Cardiac septum (tissue), 1 donor: ENCODE data around the gene SLC34A1. TPM values are rescaled to one million over a fixed set of nuclear protein-coding genes. Genes with fewer than 3 reads are reported as not detected.
A peak's percentile ranks its signal among the peaks of the same experiment; 100 is the strongest.

Source experiments
- DNase-seq: peaks from one replicate; pipeline ENCODE4 v3.0.0-alpha.2; 2020; ENCODE audit warnings: low spot score
- intact Hi-C: fragments of 100-400 bp; cut with DNase I; formaldehyde crosslinking; loops from one replicate; pipeline ENCODE4 v1.14.0; 2022
- total RNA-seq: library from RNA; stranded (reverse); fragmentation: NEBNext Ultra II Directional; extraction: Animal tissue kit (Norgen Biotek cat#: 25700); gene quantifications from one replicate; pipeline ENCODE4 v1.2.1, GENCODE V29; 2021
- donor health status: DM: no; HTN: no; CAD: no.

Gene SLC34A1
- total RNA-seq, 1 donor from 2014 or later = not detected

DNA sequence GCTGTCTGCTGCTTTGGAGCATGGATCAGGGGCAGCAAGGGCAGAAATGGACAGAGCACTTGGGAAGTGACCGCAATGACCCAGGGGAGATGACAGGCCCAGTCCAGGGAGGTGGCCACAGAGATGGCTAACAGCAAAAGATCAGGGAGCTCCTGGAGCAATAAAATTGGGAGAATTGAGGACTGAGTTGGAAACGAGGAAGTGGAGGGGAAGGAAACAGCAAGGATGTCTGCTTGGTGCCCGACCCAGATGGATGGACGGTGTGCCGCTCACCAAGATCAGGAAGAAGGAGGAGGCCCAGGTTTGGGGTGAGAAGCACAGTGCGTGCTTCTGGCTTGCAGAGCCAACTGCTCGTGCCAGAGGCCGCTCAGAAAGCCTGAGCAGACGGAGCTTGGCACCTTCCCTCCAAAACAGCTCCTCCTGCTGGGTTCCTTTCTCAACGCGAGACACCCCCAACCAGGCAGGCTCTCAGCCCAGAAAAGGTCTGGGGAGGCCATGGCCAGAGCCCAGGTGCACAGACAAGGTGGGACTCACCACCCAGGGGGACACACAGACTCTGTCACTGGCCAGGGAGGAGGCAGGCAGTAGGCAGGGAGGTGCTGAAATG lies 1.7 kb upstream of the SLC34A1 start:
- intact Hi-C loops = no loop called here
- peak; percentile 75 for DNase-seq

DNA sequence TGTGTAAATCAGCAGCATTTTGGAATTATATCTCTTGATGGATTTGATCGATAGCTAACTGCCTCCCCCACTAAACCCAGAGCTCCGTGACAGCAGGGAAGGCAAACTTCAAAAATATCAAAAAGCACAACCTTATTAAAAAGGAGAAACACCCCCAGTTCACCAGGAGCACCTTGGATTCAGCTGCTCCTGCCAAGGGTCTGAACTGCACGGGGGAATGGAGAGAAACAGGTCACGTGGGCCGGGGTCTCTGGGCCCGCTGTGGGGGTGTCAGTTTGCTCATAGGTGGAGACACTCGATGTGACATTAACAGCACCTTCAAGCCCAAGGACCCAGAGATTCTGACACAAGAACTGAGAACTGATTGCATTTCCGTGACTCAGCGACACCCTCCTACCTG lies 1.1 kb upstream of the SLC34A1 start:
- peak; percentile 46 for DNase-seq
- intact Hi-C loops = no loop called here

- intact Hi-C loops = no loop called here
- DNase-seq = no peak
These were observed 1.5 kb downstream of the SLC34A1 start for GRCh38 chr5:177385720-177386119.

DNA sequence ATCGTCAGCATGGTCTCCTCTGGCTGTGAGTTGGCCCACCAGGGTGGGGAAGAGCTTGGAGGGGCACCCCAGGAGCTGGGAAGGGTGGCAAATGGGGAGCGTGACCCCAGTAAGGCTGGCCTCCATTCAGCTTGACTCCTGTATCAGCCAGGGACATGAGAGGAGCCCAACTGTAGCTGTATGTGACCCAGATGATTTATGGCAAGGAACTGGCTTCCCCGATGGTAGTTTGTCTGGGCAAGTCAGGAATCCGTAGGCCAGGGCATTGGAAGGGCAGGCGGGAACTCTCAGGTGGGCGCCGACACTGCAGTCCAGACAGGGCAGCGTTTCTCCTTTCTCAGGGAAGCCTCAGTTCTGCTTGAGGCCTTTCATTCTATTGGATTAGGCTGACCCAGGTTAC lies 2.3 kb downstream of the SLC34A1 start:
- intact Hi-C loops = no loop called here
- no peak for DNase-seq

- intact Hi-C loops = no loop called here
- DNase-seq = no peak
These were observed 3.2 kb downstream of the SLC34A1 start for GRCh38 chr5:177387405-177387804.

GRCh38 chr5:177388521-177389052 lies 4.4 kb downstream of the SLC34A1 start:
- intact Hi-C loops = no loop called here
- DNase-seq = no peak

GRCh38 chr5:177389241-177390169 lies 5.3 kb downstream of the SLC34A1 start:
- intact Hi-C loops = loop anchor here (1.0 to 5.0 kb wide), 3 partner anchors 65 to 111 kb away; no protein-coding TSS in a partner anchor
- no peak for DNase-seq

DNA sequence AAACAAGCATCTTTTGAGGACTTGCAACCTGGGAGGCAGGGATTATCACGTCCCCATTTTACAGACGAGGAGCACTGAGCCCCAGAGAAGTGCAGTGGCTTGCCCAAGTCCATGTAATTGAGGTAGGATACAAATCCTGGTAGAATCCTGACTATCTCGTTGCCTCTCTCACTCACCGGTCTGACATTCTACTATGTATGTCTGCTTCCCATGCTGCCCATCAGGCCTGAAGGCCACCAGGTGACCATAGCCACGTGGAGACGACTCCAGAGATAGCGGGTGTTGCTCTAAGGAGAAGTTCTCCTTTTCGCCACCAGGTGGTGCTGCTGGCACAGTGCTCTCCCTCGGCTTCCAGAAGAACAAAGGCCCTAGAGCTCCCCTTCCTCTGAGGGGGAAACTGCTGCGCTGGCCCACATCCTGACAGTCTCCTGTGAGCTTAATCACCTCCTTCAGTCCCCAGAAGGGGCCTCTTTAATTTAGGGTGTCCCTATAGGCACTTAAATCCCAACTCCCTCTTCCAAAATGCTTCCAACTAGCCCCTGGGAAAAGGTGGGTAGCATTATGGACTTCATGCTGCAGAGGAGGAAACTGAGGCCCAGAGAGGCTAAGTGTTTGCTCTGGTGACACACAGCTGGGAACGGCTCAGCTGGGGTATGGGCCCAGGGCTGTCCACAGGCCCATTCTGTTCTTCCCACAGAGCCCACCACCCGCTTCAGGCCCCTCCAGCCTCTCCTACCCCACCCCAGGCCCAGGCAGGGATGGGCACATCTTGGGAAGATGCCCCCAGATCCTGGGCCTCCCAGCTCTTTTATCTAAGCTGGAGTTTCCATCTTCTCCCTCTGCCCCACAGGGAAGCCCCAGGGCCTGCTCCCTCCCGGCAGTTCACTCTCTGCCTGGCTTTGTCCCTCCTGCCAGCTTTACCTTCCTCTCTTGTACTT lies 6.4 kb downstream of the SLC34A1 start:
- intact Hi-C loops = loop anchor here (1.0 to 5.0 kb wide), 3 partner anchors 64 to 110 kb away; no protein-coding TSS in a partner anchor
- DNase-seq = peak; percentile 90

DNA sequence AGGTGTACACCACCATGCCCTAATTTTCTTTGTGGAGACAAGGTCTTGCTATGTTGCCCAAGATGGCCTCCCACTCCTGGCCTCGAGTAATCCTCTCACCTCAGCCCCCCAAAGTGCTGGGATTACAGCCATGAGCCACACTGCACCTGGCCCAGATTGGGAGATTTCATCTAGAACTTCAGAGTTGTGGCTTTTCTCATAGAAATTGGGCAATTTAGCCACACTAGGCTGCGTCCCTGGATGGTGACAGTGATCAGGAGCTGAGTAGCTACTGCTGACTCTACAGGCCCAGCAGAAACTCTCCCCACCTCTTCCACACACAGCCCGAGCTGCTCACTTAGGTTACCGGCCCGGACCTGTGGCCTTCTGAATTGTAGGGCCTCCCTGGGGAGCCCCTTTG lies 8.5 kb downstream of the SLC34A1 start:
- no peak for DNase-seq
- intact Hi-C loops = loop anchor here (5.0 kb wide), 1 partner anchor 75 kb away; no protein-coding TSS in a partner anchor

DNA sequence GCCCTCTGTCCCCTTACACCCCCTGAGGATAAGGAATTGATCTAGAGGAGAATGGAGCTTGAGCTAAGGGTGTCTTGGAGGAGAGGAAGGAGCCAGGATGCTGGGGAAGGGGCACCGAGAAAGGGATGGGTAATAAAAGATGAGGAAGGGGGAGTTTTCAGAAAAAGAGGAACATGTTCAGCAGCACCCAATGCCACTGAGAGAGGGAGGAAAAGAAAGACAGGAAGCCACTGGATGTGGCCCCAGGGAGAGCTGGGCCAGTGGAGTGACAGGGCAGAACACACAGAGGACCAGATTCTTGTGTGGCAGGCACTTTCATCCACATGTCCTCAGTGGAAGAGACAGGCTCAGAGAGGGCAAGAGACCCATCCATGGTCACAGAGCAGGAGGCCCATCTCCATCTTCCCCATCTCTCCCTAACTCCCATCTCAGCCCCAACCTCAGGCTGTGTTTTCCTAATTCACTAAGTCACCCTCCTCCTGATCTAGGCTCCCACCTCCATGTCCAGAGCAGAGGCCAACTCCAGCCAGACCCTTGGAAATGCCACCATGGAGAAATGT lies 9.1 kb downstream of the SLC34A1 start:
- intact Hi-C loops = loop anchor here (5.0 kb wide), 1 partner anchor 76 kb away; no protein-coding TSS in a partner anchor
- no peak for DNase-seq

- intact Hi-C loops = loop anchor here (5.0 kb wide), 1 partner anchor 77 kb away; no protein-coding TSS in a partner anchor
- DNase-seq = no peak
These were observed 9.8 kb downstream of the SLC34A1 start for GRCh38 chr5:177393990-177394389.

- DNase-seq = no peak
- intact Hi-C loops = no loop called here
These were observed 11.8 kb downstream of the SLC34A1 start for GRCh38 chr5:177396078-177396477.

DNA sequence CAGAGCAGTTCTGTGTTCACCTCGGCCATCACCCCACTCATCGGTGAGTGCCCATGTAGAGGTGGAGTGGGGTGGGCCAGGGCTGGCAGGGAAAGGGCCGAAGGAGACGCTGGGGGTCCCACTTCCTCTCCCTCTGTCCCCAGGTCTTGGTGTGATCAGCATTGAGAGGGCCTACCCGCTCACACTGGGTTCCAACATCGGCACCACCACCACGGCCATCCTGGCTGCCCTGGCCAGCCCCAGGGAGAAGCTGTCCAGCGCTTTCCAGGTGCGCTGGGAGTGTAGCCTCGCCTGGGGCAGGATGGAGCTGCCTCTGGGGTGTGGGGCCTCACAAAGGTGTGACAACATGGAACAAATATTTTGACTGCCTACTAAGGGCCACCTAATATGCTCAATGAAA lies 12.6 kb downstream of the SLC34A1 start:
- DNase-seq = no peak
- intact Hi-C loops = no loop called here

DNA sequence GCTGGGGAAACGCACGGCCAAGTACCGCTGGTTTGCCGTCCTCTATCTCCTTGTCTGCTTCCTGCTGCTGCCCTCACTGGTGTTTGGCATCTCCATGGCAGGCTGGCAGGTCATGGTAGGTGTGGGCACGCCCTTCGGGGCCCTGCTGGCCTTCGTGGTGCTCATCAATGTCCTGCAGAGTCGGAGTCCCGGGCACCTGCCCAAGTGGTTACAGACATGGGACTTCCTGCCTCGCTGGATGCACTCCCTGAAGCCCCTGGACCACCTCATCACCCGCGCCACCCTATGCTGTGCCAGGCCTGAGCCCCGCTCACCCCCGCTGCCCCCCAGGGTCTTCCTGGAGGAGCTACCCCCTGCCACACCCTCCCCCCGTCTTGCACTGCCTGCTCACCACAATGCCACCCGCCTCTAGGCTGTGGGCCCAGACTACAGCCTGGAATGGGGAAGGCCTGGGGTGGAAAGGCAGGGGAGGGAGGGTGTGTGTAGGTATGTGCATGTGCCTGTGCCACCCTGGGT lies 13.7 kb downstream of the SLC34A1 start:
- intact Hi-C loops = no loop called here
- no peak for DNase-seq

- no peak for DNase-seq
- intact Hi-C loops = no loop called here
These were observed 16.0 kb downstream of the SLC34A1 start, which contains the start of gene PFN3 for GRCh38 chr5:177399997-177400868. Gene PFN3 (minus strand): TSS chr5:177400661. CDS start chr5:177400576, 85 bp downstream.

DNA sequence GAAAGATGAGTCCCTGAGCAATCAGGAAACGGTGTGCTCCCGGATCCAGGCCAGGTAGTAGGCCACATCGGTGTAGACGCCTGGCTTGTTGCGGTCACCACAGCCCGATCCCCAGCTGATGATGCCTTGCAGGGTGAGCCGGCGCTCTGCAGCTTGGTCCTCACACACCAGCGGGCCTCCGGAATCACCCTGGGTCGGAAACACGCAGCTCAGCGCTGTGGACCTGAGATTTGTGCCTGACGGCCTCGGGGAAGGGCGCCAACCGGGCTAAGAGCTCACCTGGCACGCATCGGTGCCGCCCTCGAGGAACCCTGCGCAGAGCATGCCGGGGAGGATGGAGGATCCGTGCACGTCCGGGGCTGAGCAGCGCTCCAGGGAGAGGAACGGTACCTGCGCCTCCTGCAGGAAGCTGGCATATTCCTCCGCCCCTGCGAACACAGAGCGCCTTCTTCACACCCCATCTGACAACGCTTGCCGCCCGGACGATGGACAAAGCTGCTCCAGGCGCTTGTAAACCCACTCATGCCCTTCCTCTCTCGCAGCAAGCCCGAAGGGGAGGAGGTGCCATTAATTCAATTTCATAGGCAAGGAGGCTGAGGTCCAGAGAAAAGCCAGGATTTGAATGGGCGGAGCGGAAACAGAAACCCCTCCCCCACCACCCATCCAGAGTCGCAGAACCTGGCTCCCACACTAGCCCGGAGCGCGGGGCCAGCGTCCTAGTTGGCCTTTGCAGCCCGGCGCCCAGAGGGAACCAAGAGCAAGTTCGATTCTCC lies 18.2 kb downstream of the SLC34A1 start:
- no peak for DNase-seq
- intact Hi-C loops = no loop called here
